Spleen (tissue), 11 donors: ENCODE measurements around the gene CASQ2. TPM values are rescaled to one million over a fixed set of nuclear protein-coding genes. Genes with fewer than 3 reads are reported as not detected.

Experiments used
- DNase-seq: peaks from one replicate; pipeline ENCODE4 v3.0.0-alpha.2; 2020
- H3K27ac ChIP-seq, 8 donors: fragments of 200-600 bp; sonication (generic) in 7 of 8; 1 replicate in 4 of 8; 2 replicates in 4 of 8; pipeline versions ENCODE4 v1.5.0 to v1.8.0; 2016 to 2021; ENCODE audit warnings: inconsistent platforms in 4 of 8, mild to moderate bottlenecking in 4 of 8, moderate library complexity in 1 of 8
- H3K27me3 ChIP-seq, 7 donors: fragments of 200-600 bp; sonication (generic) in 6 of 7; replicated peaks in 1 of 7; 1 replicate in 4 of 7; 2 replicates in 3 of 7; pipeline versions ENCODE4 v1.5.0 to v1.8.0; 2016 to 2021; ENCODE audit warnings: inconsistent platforms in 3 of 7, mild to moderate bottlenecking in 1 of 7
- H3K36me3 ChIP-seq, 6 donors: fragments of 200-600 bp; sonication (generic) in 5 of 6; 1 replicate in 4 of 6; 2 replicates in 2 of 6; pipeline versions ENCODE4 v1.5.0 to v1.8.0; 2016 to 2021; ENCODE audit warnings: inconsistent platforms in 2 of 6
- H3K4me1 ChIP-seq, 6 donors: fragments of 200-600 bp; sonication (generic) in 5 of 6; 1 replicate in 3 of 6; 2 replicates in 3 of 6; pipeline versions ENCODE4 v1.5.0 to v1.8.0; 2016 to 2021; ENCODE audit warnings: inconsistent platforms in 3 of 6
- H3K4me3 ChIP-seq, 8 donors: fragments of 200-600 bp; sonication (generic) in 7 of 8; 1 replicate in 4 of 8; 2 replicates in 4 of 8; pipeline versions ENCODE4 v1.5.0 to v1.8.0; 2016 to 2021; ENCODE audit warnings: inconsistent platforms in 4 of 8, mild to moderate bottlenecking in 4 of 8, moderate library complexity in 2 of 8
- H3K9me3 ChIP-seq, 8 donors: fragments of 200-600 bp; sonication (generic) in 7 of 8; 1 replicate in 4 of 8; 2 replicates in 4 of 8; pipeline versions ENCODE4 v1.5.0 to v1.8.0; 2016 to 2021; ENCODE audit warnings: inconsistent platforms in 4 of 8
- POLR2A ChIP-seq, 3 donors: fragments of 450-650 bp; IDR thresholded peaks; one replicate each; pipeline ENCODE4 v1.5.1; 2017; ENCODE audit warnings: antibody characterized with exemption in 3 of 3, mild to moderate bottlenecking in 1 of 3
- POLR2AphosphoS5 ChIP-seq, 3 donors: sonication (generic); formaldehyde crosslinking; IDR thresholded peaks; one replicate each; pipeline ENCODE4 v1.5.1; 2017; ENCODE audit warnings: antibody characterized with exemption in 3 of 3
- WGBS, 5 donors: extraction: QIAGEN DNeasy Blood & Tissue Kit in 3 of 5; methylation state at CpG; one replicate each; pipeline versions ENCODE4 v1.1.5 to v1.1.7; 2013 to 2018; 5-methylcytosine and 5-hydroxymethylcytosine counted together
- intact Hi-C: fragments of 100-400 bp; cut with DNase I; formaldehyde crosslinking; loops from one replicate; pipeline ENCODE4 v1.15.0; 2023; ENCODE audit warnings: low total_unique reads
- polyA plus RNA-seq, 3 donors: library from polyadenylated mRNA; stranded (reverse); fragments of 200-250 nt; gene quantifications; one replicate each; pipeline ENCODE4 v1.2.1, GENCODE V29; 2013
- total RNA-seq, 7 donors: library from RNA; depleted of rRNA in 3 of 7; stranded (reverse); fragments of >200 nt in 3 of 7; fragmentation: NEBNext Ultra II Directional in 4 of 7; extraction: Animal tissue kit (Norgen Biotek cat#: 25700) in 4 of 7; gene quantifications; one replicate each; pipeline versions ENCODE4 v1.1.0 to v1.2.1, GENCODE V29; 2016 to 2021
- TF ChIP-seq, protein P1 (sequence below), 11 experiments: fragments of 200-600 bp in 7 of 11; fragments of 450-650 bp in 4 of 11; sonication (generic) in 4 of 11; IDR thresholded peaks in 8 of 11; conservative IDR thresholded peaks in 3 of 11; 1 replicate in 7 of 11; 2 replicates in 4 of 11; pipeline versions ENCODE4 v1.4.0 to v1.8.0; 2016 to 2021; ENCODE audit warnings: antibody characterized with exemption in 11 of 11, inconsistent platforms in 4 of 11, mild to moderate bottlenecking in 1 of 11
- donor health status: healthy with polysubstance abuse.
- donor health status: DM: no; HTN: no; CAD: no; lungs with moderate emphysema.
- donor health status: DM: no; HTN: no; CAD: no.
- donor health status: Bipolar disorder and iron deficiency.
- donor health status: healthy.
- donor health status: DM: no; HTN: no; CAD: no.
- donor health status: DM: yes; HTN: yes; CAD: no.

Gene CASQ2
- total and polyA plus RNA-seq, 10 donors, result 0.24 to 0.93 (median 0.51) TPM

GRCh38 chr1:115652236-115652788 lies 116.2 kb downstream of the CASQ2 start:
- Histone ChIP-seq H3K4me1 (peaks cover 0 to 39% (median 16%) of the 10 kb centered on the region in 6 donors), H3K27ac (no peak overlapping the region), H3K4me3 (no peak overlapping the region), H3K36me3 (peaks cover 0 to 13% (median 0%) of the 10 kb centered on the region in 6 donors), H3K9me3 (no peaks in the 10 kb centered on the region), H3K27me3 (no peaks in the 10 kb centered on the region)
- DNase-seq, result no peak
- TF ChIP-seq, protein P1, sequence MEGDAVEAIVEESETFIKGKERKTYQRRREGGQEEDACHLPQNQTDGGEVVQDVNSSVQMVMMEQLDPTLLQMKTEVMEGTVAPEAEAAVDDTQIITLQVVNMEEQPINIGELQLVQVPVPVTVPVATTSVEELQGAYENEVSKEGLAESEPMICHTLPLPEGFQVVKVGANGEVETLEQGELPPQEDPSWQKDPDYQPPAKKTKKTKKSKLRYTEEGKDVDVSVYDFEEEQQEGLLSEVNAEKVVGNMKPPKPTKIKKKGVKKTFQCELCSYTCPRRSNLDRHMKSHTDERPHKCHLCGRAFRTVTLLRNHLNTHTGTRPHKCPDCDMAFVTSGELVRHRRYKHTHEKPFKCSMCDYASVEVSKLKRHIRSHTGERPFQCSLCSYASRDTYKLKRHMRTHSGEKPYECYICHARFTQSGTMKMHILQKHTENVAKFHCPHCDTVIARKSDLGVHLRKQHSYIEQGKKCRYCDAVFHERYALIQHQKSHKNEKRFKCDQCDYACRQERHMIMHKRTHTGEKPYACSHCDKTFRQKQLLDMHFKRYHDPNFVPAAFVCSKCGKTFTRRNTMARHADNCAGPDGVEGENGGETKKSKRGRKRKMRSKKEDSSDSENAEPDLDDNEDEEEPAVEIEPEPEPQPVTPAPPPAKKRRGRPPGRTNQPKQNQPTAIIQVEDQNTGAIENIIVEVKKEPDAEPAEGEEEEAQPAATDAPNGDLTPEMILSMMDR (IDR thresholded peaks at IDR 0.05 in 8 of 11, conservative IDR thresholded peaks at IDR 0.05 in 3 of 11), result no peak
- no peak for TF ChIP-seq POLR2A (IDR thresholded peaks at IDR 0.05)
- TF ChIP-seq POLR2AphosphoS5 (IDR thresholded peaks at IDR 0.05), result no peak
- 89 to 100% (median 98%) methylated on average over 2 of the region's 2 CpGs for WGBS, 5 donors
- intact Hi-C loops, result no loop called here

- TF ChIP-seq POLR2A (IDR thresholded peaks at IDR 0.05) (no peak), POLR2AphosphoS5 (IDR thresholded peaks at IDR 0.05) (no peak)
- TF ChIP-seq, protein P1 (IDR thresholded peaks at IDR 0.05 in 8 of 11, conservative IDR thresholded peaks at IDR 0.05 in 3 of 11), result no peak
- peaks cover 0 to 13% (median 0%) of the 10 kb centered on the region in 6 donors for H3K36me3 ChIP-seq
- 95 to 98% (median 97%) methylated on average over 8 of the region's 8 CpGs for WGBS, 5 donors
- no peak for DNase-seq
- intact Hi-C loops, result no loop called here
- H3K27me3 ChIP-seq, result no peaks in the 10 kb centered on the region
- H3K27ac ChIP-seq, result no peak overlapping the region
- no peak overlapping the region for H3K4me3 ChIP-seq
- H3K9me3 ChIP-seq, result no peaks in the 10 kb centered on the region
- H3K4me1 ChIP-seq, result peaks cover 0 to 45% (median 16%) of the 10 kb centered on the region in 6 donors
These were observed 117.1 kb downstream of the CASQ2 start for GRCh38 chr1:115651391-115651790.

DNA sequence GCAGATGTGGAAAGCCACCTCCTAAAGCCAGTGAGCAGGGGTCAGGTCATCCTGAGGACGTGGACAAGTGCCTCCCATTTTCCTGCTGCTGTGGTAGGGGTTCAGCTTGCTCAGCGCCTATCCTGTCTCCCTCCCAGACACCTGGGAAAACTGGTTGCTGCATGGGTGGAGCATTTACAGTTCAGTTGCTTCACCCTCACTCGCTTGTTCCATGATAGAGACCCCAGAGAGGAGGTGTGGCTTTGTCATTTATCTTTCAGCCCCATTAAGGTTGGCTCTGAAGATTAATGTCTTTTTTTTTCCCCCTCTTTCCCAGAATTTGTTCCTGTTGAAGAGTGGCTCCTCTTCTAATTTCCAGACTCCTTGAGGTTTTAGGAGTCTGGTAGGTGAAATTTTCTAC lies 117.6 kb downstream of the CASQ2 start:
- Histone ChIP-seq H3K4me3 (no peak overlapping the region), H3K4me1 (peaks cover 0 to 43% (median 13%) of the 10 kb centered on the region in 6 donors), H3K27me3 (no peaks in the 10 kb centered on the region), H3K27ac (no peak overlapping the region), H3K9me3 (no peaks in the 10 kb centered on the region), H3K36me3 (peaks cover 0 to 13% (median 0%) of the 10 kb centered on the region in 6 donors)
- intact Hi-C loops, result no loop called here
- DNase-seq, result no peak
- TF ChIP-seq, protein P1 (IDR thresholded peaks at IDR 0.05 in 8 of 11, conservative IDR thresholded peaks at IDR 0.05 in 3 of 11), result no peak
- TF ChIP-seq POLR2AphosphoS5 (IDR thresholded peaks at IDR 0.05) (no peak), POLR2A (IDR thresholded peaks at IDR 0.05) (no peak)
- 75 to 84% (median 80%) methylated on average over 3 of the region's 3 CpGs for WGBS, 5 donors

Other genes starting within 250 kb of the CASQ2 start
- 1 to 10 TPM; 2.9 to 7.0 (median 4.5) TPM for gene VANGL1, start 126.7 kb downstream of the CASQ2 start, total RNA-seq
- gene VANGL1, start 126.7 kb downstream of the CASQ2 start, polyA plus RNA-seq, result under 1 TPM; 0.24 to 0.64 (median 0.61) TPM
- not detected for gene NHLH2, start 72.4 kb upstream of the CASQ2 start, total RNA-seq
- not detected for gene NHLH2, start 72.4 kb upstream of the CASQ2 start, polyA plus RNA-seq
- gene SLC22A15, start 207.8 kb upstream of the CASQ2 start, total RNA-seq, result 10 to 100 TPM in 6 of 7 donors, 1 to 10 TPM in 1; 8.3 to 24.8 (median 12.9) TPM
- gene SLC22A15, start 207.8 kb upstream of the CASQ2 start, polyA plus RNA-seq, result 1 to 10 TPM; 1.2 to 2.6 (median 2.3) TPM